ENCODE data around the gene ARMC5.

The ARMC5 gene

GRCh38 chr16:31461201-31461920, 2.1 kb downstream of the ARMC5 start:
- DNase-seq (ENCODE audit: low read depth): no peak

GRCh38 chr16:31461921-31462804, 2.9 kb downstream of the ARMC5 start:
- DNase-seq (ENCODE audit: low read depth): no peak

GRCh38 chr16:31464348-31464769, 5.1 kb downstream of the ARMC5 start:
- no peak for DNase-seq (ENCODE audit: low read depth)

- DNase-seq (ENCODE audit: low read depth): no peak
Measured at GRCh38 chr16:31464781-31465260, 5.5 kb downstream of the ARMC5 start.

- no peak for DNase-seq (ENCODE audit: low read depth)
Measured at GRCh38 chr16:31465788-31466370, 6.6 kb downstream of the ARMC5 start.

GRCh38 chr16:31466381-31466841, 7.1 kb downstream of the ARMC5 start:
- DNase-seq (ENCODE audit: low read depth): no peak

GRCh38 chr16:31467151-31467773, 8.0 kb downstream of the ARMC5 start:
- DNase-seq (ENCODE audit: low read depth): no peak

GRCh38 chr16:31467858-31468257, 8.6 kb downstream of the ARMC5 start:
- no peak for DNase-seq (ENCODE audit: low read depth)

- DNase-seq (ENCODE audit: low read depth): no peak
Measured at GRCh38 chr16:31470615-31471014, 11.3 kb downstream of the ARMC5 start.

- DNase-seq (ENCODE audit: low read depth): no peak
Measured at GRCh38 chr16:31471241-31471874, 12.1 kb downstream of the ARMC5 start.

- no peak for DNase-seq (ENCODE audit: low read depth)
Measured at GRCh38 chr16:31471875-31472708, 12.8 kb downstream of the ARMC5 start, which contains the start of gene TGFB1I1. Gene TGFB1I1 (plus strand): TSS chr16:31472152. CDS start chr16:31472189, 37 bp downstream.

- no peak for DNase-seq (ENCODE audit: low read depth)
Measured at GRCh38 chr16:31472709-31473203, 13.5 kb downstream of the ARMC5 start.

GRCh38 chr16:31473264-31473984, 14.1 kb downstream of the ARMC5 start:
- no peak for DNase-seq (ENCODE audit: low read depth)

- no peak for DNase-seq (ENCODE audit: low read depth)
Measured at GRCh38 chr16:31474173-31474714, 14.9 kb downstream of the ARMC5 start.

GRCh38 chr16:31474773-31475738, 15.8 kb downstream of the ARMC5 start:
- no peak for DNase-seq (ENCODE audit: low read depth)

GRCh38 chr16:31475946-31476302, 16.6 kb downstream of the ARMC5 start:
- DNase-seq (ENCODE audit: low read depth): no peak

GRCh38 chr16:31476303-31477219, 17.3 kb downstream of the ARMC5 start:
- peak; percentile 84 for DNase-seq (ENCODE audit: low read depth)

All from stimulated activated CD8-positive, alpha-beta memory T cell treated with anti-CD3 and anti-CD28 coated beads, Interleukin-12 subunit alpha, Interleukin-12 subunit beta, amount 100 ng/mL, for 1 hour (primary cell).